Measurements from ENCODE around the gene SLC8A3. TPM values are rescaled to one million over a fixed set of nuclear protein-coding genes. Genes with fewer than 3 reads are reported as not detected.

SLC8A3 gene
- total and polyA plus RNA-seq, 12 donors, result 0.01 to 0.26 (median 0.14) TPM; not detected in 4

DNA sequence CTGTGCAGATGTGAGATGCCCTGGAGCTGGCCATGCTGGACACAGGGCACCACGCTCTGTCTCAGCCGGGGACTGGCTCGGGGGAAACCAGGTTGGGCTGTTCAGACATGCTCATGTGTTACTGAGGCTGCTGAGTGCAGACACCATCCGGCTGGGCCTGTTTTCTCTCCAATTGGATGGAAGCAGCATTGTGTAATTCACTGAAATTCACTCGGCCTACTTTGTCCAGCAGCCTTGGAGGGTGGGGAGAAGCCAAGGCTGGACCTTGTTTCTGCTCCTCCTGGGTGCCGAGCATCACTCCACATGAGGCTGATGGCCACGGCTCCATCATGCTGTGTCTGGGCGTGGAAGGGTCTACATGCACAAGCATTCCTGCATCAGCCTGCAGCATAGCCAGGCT lies 178.8 kb downstream of the SLC8A3 start:
- no peaks in the 10 kb centered on the region for H3K36me3 ChIP-seq
- H3K9me3 ChIP-seq, result no peaks in the 10 kb centered on the region
- H3K4me1 ChIP-seq, result no peaks in the 10 kb centered on the region
- TF ChIP-seq, protein P1, sequence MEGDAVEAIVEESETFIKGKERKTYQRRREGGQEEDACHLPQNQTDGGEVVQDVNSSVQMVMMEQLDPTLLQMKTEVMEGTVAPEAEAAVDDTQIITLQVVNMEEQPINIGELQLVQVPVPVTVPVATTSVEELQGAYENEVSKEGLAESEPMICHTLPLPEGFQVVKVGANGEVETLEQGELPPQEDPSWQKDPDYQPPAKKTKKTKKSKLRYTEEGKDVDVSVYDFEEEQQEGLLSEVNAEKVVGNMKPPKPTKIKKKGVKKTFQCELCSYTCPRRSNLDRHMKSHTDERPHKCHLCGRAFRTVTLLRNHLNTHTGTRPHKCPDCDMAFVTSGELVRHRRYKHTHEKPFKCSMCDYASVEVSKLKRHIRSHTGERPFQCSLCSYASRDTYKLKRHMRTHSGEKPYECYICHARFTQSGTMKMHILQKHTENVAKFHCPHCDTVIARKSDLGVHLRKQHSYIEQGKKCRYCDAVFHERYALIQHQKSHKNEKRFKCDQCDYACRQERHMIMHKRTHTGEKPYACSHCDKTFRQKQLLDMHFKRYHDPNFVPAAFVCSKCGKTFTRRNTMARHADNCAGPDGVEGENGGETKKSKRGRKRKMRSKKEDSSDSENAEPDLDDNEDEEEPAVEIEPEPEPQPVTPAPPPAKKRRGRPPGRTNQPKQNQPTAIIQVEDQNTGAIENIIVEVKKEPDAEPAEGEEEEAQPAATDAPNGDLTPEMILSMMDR (IDR thresholded peaks at IDR 0.05), result no peak
- no peak overlapping the region for H3K4me3 ChIP-seq
- peaks cover 0 to 28% (median 5%) of the 10 kb centered on the region in 7 donors for H3K27me3 ChIP-seq
- DNase-seq, result no peak
- 56 to 62% methylated on average over 8 of the region's 8 CpGs for WGBS, 2 donors
- intact Hi-C loops (cut with DNase I), result no loop called here
- no peak overlapping the region for H3K27ac ChIP-seq
- peak in 5 of 8 donors; percentile 27 to 73 (median 61) for ATAC-seq

DNA sequence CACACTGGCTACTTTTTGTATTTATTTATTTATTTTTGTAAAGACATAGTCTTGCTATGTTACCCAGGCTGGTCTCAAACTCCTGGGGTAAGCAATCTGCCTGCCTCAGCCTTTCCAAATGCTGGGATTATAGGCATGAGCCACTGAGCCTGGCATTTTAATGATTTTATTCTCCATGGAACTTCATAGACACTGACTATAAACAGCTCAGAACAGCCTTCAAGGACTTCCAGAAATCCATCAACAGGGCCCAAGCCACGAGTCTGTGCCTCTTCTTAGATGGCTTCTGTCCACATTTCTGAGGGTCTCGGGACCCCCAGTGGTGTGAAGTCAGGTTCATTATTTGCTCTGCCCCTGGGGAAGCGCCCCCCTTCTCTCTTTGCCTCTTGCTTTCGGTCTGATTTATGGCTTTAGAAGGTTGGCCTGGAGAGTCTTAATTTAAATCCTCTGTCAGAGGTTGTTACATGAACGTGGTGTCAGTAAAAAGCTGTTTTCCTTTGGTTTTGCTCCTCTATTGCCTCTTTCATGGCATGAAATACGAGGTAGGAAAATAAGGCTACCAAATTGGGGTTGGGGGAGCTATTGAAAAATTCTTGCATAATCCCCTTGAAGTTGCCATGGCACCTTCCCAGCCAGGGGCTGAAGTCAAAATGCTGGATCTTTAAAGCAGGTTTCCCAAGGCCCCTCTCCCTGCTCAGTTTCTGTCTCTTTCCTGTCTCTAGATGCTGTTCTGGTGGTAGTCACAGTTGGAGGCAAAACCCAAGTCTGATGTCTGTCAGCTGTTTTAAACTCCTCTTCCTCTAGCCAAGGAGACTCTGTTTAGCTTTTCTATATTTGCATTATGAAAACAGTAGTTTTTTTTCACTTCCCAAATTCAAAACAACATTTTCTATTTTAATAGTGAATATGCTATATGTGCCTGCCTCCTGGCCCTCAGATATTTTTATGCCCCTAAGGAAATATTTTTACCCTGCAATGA lies 180.2 kb downstream of the SLC8A3 start:
- intact Hi-C loops (cut with DNase I), result no loop called here
- H3K27ac ChIP-seq, result peak overlapping the region in 1 of 10 donors; percentile 6
- ATAC-seq (no peak), DNase-seq (no peak)
- H3K27me3 ChIP-seq, result peaks cover 0 to 20% (median 1%) of the 10 kb centered on the region in 7 donors
- H3K4me3 ChIP-seq, result no peak overlapping the region
- no peaks in the 10 kb centered on the region for H3K4me1 ChIP-seq
- TF ChIP-seq, protein P1 (IDR thresholded peaks at IDR 0.05), result no peak
- WGBS, 2 donors, result 54 to 57% methylated on average over 6 of the region's 6 CpGs
- no peaks in the 10 kb centered on the region for H3K9me3 ChIP-seq
- no peaks in the 10 kb centered on the region for H3K36me3 ChIP-seq

DNA sequence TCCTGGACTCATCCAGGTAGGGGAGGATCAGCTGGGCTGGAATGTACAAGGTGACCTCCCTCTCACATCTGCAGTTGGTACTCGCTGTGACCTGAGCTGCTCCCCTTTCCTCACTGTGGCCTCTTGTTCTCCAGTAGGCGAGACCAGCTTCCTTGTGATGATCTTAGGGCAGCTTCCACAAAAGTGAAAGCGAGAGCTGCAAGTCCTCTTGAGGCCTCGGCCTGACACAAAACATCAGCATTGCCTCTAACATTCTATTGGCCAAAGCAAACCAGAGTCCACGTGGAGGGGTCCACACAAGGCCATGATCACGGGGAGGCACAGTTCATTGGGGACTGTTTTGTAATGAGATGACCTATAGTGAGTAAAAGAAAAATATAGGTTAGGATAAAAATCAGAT lies 182.1 kb downstream of the SLC8A3 start:
- H3K4me3 ChIP-seq, result no peak overlapping the region
- WGBS, 2 donors, result 81 to 85% methylated on average over 6 of the region's 6 CpGs
- no peak overlapping the region for H3K27ac ChIP-seq
- intact Hi-C loops (cut with DNase I), result no loop called here
- no peak for ATAC-seq
- no peaks in the 10 kb centered on the region for H3K36me3 ChIP-seq
- no peaks in the 10 kb centered on the region for H3K4me1 ChIP-seq
- peaks cover 0 to 12% (median 3%) of the 10 kb centered on the region in 7 donors for H3K27me3 ChIP-seq
- no peak for DNase-seq
- TF ChIP-seq, protein P1 (IDR thresholded peaks at IDR 0.05), result no peak
- no peaks in the 10 kb centered on the region for H3K9me3 ChIP-seq

DNA sequence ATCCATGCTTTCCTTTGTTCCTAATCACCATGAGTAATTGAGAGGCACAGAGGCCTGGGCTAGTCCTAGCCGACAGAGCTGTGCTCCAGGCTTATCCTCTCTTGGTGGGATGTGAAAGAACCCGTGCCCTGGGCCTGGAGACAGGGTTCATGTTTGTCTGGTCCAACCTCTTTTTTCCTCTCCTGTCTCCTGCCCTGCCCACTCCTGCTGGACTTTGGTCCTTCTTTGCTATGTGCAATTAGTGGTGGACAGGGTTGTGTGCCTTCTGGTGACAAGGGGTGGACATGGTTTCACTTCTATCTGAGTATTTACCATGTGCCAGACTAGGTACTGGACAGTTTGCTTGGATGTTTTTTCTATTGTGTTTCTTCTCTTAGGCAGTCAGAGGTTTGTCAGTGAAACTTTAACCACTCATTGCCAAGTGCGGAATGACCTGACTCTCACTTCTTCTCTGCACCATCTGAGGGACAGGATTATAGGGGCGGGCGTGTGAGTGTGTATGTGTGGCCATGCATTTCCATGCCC lies 183.4 kb downstream of the SLC8A3 start:
- DNase-seq (no peak), ATAC-seq (no peak)
- no peak overlapping the region for H3K4me3 ChIP-seq
- TF ChIP-seq, protein P1 (IDR thresholded peaks at IDR 0.05), result no peak
- H3K4me1 ChIP-seq, result no peaks in the 10 kb centered on the region
- H3K36me3 ChIP-seq, result no peaks in the 10 kb centered on the region
- 75 to 77% methylated on average over 5 of the region's 5 CpGs for WGBS, 2 donors
- intact Hi-C loops (cut with DNase I), result no loop called here
- no peak overlapping the region for H3K27ac ChIP-seq
- H3K9me3 ChIP-seq, result no peaks in the 10 kb centered on the region
- H3K27me3 ChIP-seq, result peaks cover 0 to 19% (median 13%) of the 10 kb centered on the region in 7 donors

All from heart right ventricle (tissue), 16 donors.